HepG2 (cell line): ENCODE measurements around the gene IQCN. TPM values are rescaled to one million over a fixed set of nuclear protein-coding genes. Genes with fewer than 3 reads are reported as not detected.

Experiments
- ARNT2 ChIP-seq: sonication (generic); formaldehyde crosslinking; IDR thresholded peaks from 2 replicates; pipeline ENCODE4 v1.8.0; 2022; ENCODE audit warnings: mild to moderate bottlenecking, low read depth, missing genetic modification reagents, moderate library complexity
- ATAD3A ChIP-seq: sonication (generic); formaldehyde crosslinking; IDR thresholded peaks from 2 replicates; pipeline ENCODE4 v1.4.0; 2020; ENCODE audit warnings: missing genetic modification reagents
- CEBPB ChIP-seq: IDR thresholded peaks from 2 replicates; pipeline ENCODE4 v1.6.1; 2011; ENCODE audit warnings: low read depth, low read length, improper control_type of control experiment, borderline replicate concordance
- IKZF4 ChIP-seq: sonication (generic); formaldehyde crosslinking; IDR thresholded peaks from 2 replicates; pipeline ENCODE4 v1.5.1; 2020; ENCODE audit warnings: borderline replicate concordance, mild to moderate bottlenecking, low read depth, missing genetic modification reagents; ENCODE audit errors: not compliant biosample characterization
- KLF9 ChIP-seq: IDR thresholded peaks from 2 replicates; pipeline ENCODE4 v1.6.1; 2016; ENCODE audit warnings: low read depth
- MAFG ChIP-seq: sonication (generic); formaldehyde crosslinking; IDR thresholded peaks from 2 replicates; pipeline ENCODE4 v1.5.1; 2020; ENCODE audit warnings: mild to moderate bottlenecking, missing genetic modification reagents
- SSRP1 ChIP-seq: IDR thresholded peaks from 2 replicates; pipeline ENCODE4 v1.6.1; 2016; ENCODE audit warnings: control low read depth
- ZNF503 ChIP-seq: sonication (generic); formaldehyde crosslinking; IDR thresholded peaks from 2 replicates; pipeline ENCODE4 v1.4.0; 2020; ENCODE audit warnings: missing genetic modification reagents
- ZNF644 ChIP-seq: IDR thresholded peaks from 2 replicates; pipeline ENCODE4 v1.6.1; 2016; ENCODE audit warnings: low read depth
- polyA plus RNA-seq, 8 experiments: library from polyadenylated mRNA; depleted of rRNA in 3 of 8; stranded (reverse) in 7 of 8; unstranded in 1 of 8; fragments of >200 nt; fragmentation: Illumina TruSeq in 4 of 8; extraction: Trizol in 4 of 8; gene quantifications; 2 replicates each; pipeline versions ENCODE4 v1.2.1 to v1.2.3, GENCODE V29; 2011 to 2016; ENCODE audit warnings: low read depth in 4 of 8, missing spikeins in 1 of 8, mixed read lengths in 1 of 8; ENCODE audit not compliant: insufficient read depth in 1 of 8
- total RNA-seq, 5 experiments: library from RNA; depleted of rRNA; stranded (reverse); fragments of >200 nt; fragmentation: Illumina TruSeq; extraction: Trizol; gene quantifications; 2 replicates each; pipeline ENCODE4 v1.2.3, GENCODE V29; 2016; ENCODE audit warnings: low read depth in 1 of 5
- TF ChIP-seq, protein P1 (sequence below): sonication (generic); formaldehyde crosslinking; IDR thresholded peaks from 2 replicates; pipeline ENCODE4 v1.4.0; 2020; ENCODE audit warnings: missing genetic modification reagents, borderline replicate concordance
- TF ChIP-seq, protein P2 (sequence below): sonication (generic); formaldehyde crosslinking; IDR thresholded peaks from 2 replicates; pipeline ENCODE4 v1.5.0; 2020; ENCODE audit warnings: missing genetic modification reagents

Gene IQCN
- total and polyA plus RNA-seq, 2 of the 13 experiments (the other 11 are each of a cell fraction or from before 2014, with no cell fraction given) = 0.04 to 0.18 TPM

GRCh38 chr19:18317961-18318800, 43.9 kb upstream of the IQCN start (continued):
- TF ChIP-seq IKZF4 (CRISPR knock-in tag) (no peak), CEBPB (no peak), ATAD3A (CRISPR knock-in tag) (no peak), MAFG (CRISPR knock-in tag) (no peak), SSRP1 (CRISPR knock-in tag) (no peak; the same call in 1 of the 2 replicates), ZNF644 (CRISPR knock-in tag) (no peak; the same call in 1 of the 2 replicates), ARNT2 (CRISPR knock-in tag) (peak; percentile 53; the same call in 1 of the 2 replicates), ZNF503 (CRISPR knock-in tag) (no peak), KLF9 (CRISPR knock-in tag) (0 out of 2 replicates have a peak, but pooled peaks have one; percentile 31)
- TF ChIP-seq, protein P1, sequence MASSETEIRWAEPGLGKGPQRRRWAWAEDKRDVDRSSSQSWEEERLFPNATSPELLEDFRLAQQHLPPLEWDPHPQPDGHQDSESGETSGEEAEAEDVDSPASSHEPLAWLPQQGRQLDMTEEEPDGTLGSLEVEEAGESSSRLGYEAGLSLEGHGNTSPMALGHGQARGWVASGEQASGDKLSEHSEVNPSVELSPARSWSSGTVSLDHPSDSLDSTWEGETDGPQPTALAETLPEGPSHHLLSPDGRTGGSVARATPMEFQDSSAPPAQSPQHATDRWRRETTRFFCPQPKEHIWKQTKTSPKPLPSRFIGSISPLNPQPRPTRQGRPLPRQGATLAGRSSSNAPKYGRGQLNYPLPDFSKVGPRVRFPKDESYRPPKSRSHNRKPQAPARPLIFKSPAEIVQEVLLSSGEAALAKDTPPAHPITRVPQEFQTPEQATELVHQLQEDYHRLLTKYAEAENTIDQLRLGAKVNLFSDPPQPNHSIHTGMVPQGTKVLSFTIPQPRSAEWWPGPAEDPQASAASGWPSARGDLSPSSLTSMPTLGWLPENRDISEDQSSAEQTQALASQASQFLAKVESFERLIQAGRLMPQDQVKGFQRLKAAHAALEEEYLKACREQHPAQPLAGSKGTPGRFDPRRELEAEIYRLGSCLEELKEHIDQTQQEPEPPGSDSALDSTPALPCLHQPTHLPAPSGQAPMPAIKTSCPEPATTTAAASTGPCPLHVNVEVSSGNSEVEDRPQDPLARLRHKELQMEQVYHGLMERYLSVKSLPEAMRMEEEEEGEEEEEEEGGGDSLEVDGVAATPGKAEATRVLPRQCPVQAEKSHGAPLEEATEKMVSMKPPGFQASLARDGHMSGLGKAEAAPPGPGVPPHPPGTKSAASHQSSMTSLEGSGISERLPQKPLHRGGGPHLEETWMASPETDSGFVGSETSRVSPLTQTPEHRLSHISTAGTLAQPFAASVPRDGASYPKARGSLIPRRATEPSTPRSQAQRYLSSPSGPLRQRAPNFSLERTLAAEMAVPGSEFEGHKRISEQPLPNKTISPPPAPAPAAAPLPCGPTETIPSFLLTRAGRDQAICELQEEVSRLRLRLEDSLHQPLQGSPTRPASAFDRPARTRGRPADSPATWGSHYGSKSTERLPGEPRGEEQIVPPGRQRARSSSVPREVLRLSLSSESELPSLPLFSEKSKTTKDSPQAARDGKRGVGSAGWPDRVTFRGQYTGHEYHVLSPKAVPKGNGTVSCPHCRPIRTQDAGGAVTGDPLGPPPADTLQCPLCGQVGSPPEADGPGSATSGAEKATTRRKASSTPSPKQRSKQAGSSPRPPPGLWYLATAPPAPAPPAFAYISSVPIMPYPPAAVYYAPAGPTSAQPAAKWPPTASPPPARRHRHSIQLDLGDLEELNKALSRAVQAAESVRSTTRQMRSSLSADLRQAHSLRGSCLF = no peak
- TF ChIP-seq, protein P2, sequence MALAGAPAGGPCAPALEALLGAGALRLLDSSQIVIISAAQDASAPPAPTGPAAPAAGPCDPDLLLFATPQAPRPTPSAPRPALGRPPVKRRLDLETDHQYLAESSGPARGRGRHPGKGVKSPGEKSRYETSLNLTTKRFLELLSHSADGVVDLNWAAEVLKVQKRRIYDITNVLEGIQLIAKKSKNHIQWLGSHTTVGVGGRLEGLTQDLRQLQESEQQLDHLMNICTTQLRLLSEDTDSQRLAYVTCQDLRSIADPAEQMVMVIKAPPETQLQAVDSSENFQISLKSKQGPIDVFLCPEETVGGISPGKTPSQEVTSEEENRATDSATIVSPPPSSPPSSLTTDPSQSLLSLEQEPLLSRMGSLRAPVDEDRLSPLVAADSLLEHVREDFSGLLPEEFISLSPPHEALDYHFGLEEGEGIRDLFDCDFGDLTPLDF (CRISPR knock-in tag) = no peak
